GM18519 (cell line): ENCODE measurements around the gene TMEM176B.

Experiments used
- ATAC-seq: cut with Tn5 transposase; IDR thresholded peaks from one replicate; pipeline ENCODE4 v1.9.1; 2021; ENCODE audit warnings: mild to moderate bottlenecking, moderate library complexity; ENCODE audit not compliant: unreplicated experiment, low FRiP score

The TMEM176B gene

DNA sequence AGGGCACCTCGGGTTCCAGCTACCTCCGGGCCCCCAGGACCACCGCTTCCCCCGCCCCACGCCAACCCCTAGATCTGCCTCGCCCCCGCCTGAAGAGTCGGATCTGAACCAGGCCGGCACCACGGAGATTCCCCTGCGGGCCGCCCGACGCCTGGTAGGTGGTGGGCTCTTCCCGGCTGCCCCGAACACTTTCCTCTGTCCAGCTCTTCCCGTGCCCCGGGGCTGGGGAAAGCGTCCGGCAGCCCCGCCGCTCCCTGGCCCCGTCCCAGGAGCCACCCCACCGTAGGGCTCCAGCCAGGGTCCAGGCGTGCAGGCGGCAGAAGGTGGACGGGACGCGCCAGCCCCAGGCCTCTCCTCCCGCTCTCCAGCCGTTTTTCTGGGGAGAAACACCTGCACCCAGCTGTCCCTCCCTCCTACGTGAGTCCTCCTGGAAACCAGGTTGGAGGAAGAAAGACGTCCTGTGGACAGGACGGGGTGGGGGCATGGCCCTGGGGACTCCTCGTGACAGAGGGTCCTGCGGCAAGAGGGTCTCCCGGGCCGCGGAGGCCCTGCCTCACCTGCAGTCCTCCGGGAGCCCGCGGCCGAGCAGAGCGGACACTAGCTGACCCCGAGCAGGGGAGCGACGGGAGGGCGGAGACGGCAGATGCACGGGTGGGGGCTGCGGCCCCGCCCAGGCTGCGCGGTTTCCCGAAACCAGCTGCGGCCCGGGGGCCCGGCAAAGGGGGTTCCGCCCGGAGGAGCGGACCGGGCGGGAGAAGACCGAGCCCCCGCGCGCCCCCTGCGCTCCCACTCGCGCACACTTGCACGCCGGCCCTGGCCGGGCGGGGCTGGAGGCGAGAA lies at the start of gene TMEM176B:
TMEM176B (minus strand) TSS at position 624 of the 840 bp plus-strand sequence. CDS start 3,795 bp downstream, outside the sequence.
- no peak for ATAC-seq

DNA sequence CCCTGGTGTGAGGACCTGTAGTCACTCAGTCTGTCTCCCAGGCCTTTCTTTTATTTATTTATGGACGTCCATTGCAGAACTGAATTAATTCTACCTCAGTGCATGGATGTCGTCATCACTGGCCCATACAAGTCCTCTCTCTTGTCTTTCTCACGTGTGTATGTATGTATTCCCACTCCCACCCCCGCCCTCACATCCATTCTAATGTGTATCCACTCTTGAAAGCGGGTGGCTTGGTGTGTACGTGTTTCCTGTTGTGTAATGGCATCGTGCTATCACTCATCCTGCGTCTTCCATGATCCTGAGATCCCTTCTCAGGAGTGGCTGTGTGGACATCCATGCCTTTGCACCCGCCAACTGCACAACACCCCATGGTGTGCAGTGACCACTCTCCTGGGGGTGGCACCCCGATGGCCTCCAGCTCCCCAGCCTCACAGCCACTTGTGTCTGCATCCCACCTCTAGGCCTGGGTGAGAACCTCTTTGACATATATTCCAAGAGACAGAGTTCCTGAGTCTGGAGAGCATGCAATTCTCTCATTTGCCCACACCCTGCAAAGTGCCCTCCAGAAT lies 49.1 kb upstream of the TMEM176B start:
- ATAC-seq: no peak

DNA sequence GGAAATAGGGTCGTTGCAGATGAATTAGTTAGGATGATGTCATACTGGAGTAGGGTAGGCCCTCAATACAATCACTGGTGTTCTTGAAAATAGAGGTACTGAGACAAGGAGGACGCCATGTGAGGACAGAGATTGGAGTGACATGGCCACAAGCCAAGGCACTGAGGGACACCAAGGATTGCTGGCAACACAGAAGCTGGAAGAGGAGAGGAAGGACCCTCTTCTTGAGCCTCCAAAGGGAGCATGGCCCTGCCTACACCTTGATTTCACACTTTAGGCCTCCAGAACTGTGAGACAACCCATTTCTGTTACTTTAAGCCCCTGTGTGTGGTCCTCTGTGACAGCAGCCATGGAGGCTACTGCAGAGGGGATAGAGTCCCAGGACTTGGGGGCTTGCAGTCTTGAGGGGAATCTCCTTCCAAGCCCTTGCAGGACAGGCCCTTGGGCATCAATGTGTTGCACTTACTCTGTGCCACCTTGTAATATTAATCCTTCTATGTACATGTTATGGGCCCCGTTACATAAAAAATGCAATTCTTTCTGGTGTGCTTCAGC lies 48.5 kb upstream of the TMEM176B start:
- ATAC-seq: no peak

DNA sequence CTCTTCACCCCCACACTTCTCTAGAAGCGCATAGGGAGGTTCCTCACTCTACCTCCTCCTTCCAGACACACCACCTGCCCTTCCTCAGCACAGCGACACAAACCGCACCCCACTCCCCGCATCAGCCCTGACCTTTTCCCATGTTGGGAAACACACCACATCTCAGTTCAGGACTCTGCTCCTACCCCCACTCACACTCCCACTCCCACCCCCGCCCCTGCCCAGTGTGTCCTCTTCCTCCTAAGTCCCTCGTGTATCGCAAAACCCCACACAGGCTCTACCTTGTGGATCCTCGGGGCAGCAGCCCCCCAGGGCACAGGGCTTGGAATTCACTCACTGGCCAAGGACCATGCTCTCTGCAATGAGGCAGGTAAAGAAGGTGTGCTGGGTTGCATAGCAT lies 47.9 kb upstream of the TMEM176B start:
- no peak for ATAC-seq

DNA sequence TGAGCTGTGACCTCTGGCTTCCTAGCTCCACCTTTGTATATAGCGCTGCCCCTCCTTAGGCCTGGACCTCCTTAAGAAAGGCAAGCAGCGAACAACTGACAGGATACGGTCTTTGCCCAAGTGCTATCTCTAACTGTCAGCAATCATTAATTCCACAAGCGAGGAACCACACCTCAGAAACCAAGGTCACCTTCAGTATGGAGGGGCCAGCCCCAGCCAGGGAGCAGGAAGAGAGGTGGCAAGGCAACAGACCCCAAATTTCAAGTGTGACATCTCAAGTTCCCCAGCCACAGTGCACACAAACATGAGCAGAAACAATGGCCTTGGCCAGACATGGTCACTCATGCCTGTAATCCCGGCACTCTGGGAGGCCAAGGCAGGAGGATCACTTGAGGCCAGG lies 47.4 kb upstream of the TMEM176B start:
- ATAC-seq: no peak

DNA sequence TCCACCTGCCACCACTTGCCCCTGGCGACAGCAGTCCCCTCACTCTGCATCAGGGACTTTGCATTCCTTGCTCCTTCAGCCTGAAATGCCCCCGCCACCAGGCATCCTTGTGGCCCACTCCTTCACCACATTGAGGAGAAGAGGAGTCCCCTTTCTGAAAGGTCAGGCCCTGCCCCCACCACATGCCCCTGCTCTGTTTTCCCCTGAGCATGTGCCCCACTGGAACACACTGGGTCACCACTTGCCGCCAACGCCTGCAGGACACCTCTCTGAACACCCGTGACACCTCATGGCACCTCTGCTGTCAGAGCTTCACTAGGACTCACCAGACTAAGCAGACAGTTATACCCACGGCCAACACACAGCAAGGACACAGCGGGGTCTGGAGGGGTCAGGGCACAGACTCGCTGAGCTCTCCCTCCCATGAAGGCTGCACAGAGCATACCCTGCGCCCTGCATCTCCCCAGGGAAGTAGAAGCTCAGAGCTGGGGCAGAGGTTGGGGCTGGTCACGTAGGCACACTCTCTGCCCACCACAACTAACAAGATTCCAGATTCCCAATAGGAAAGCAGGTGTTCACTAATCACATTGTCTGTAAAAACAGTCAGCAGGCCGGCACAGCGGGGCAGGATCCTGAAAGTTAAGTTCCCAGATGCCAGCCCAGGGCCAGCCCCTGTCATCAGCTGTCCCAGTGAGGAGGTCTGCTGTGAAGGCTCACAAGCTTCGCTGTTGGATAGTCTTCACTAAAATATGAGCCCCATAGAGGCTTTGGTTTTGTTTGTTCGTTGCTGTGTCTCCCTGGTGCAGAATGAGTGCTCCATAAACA lies 46.3 kb upstream of the TMEM176B start:
- no peak for ATAC-seq

DNA sequence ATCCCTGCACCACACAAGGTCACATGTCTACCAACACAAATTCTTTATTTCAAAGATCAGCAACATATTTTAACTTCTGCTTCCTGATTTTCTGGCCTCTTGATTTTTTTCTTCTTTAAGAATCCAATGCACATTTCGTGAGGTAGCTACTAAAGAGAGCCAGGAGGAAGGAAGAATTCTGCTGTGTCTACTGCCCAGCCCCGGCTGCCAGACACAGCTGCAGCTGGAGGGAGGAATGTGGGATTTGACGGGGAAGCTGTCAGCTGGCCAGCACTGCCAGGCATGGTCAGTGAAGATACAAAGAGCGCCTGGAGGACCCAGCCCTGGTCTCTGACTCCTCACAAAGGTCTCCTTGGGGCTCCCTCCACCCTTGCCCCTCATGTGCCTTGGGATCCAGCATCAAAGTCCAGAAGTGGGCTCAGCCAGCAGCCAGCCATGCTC lies 45.3 kb upstream of the TMEM176B start:
- no peak for ATAC-seq

DNA sequence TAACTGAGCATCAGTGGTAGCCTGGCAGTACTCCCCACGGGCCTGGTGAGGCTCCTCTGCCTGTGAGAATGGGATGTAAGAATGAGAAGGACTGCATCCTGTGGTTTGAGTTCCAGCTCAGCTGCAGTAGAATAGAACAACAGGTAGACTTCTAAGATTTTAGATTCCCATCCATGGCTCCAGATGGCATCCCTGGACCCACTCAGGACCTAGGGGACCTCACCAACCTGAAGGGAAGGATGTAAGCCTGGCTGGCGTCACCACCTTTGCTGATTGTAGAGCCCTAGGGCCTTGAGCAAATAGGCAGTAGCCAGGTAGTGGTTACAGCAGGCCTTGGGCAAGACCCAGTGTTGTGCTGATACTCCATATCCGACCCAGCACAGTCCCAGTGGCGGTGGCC lies 42.6 kb upstream of the TMEM176B start:
- ATAC-seq: no peak

DNA sequence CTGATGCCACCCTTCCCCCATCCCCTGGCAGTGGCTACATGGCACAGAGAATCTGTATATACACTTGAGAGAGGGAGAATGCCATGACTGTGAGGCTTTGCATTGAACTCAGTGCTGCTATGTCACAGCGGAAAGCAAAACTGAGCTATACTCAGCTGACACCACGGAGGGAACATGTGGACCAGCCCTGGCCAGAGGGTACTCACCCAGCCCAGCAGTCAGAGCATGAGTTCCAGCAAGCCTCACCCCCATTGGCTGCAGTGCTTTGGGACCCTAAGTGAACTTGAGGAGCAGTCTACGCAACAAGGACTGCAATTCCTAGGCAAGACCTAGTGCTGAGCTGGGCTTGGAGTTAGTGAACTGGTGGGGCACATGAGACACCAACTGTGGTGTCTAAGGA lies 41.9 kb upstream of the TMEM176B start:
- no peak for ATAC-seq

DNA sequence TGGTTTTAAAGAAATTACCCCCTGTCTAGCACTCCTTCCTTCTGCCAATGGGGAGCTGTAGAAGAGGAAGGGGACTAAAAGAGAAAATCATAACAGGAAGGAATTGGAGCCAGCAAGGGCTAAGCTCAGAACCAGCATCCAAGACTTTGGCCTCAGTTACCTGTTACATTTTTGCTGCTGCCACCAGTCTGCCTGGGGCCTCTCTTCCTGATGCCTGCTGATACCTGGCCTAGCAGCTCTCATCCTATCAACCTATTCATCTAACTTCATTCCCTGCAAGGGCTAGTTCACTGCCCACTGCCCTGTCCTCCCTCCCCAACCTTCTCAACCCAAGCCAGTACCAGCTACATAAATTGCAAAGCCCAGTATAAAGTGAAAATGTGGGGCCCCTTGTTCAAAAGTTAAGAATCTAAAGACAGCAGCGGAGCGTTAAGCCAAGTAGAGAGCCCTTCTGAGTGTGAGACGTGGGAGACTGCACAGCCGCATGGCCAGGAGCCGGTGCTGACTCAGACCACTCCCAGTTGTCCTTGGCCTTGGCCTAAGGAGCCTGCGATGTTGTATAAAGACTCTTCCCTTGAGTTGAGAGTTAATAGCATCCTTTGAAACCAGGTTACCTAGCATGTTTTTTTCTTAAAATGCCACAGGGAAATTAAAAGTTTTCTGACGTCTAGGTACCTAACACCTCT lies 38.9 kb upstream of the TMEM176B start:
- no peak for ATAC-seq

DNA sequence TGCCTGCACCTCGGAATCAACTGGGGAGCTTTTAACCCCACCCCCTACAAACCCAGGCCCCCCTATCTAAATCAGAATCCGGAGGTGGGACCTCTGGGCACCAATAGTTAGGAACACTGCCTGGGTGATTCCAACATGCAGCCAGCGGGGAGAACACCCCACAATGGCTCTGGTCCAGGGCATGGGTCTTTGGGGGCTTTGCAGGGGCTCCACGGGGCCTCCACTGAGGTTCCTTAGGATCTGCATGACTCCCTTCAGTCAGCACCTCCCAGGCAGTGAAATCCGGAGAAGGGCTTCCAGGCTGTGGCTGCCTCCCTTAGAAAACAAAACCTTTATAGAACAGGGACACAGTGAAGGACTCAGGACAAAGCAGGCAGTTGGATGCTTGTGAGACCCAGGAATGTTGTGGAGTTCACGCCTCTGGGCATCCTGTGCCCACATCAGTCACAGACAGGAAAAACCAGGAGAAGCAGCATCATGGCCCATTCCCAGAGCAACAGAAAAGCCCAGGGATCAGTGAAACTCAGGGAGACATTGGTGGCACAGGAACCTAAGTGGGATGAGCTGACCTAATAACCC lies 35.6 kb upstream of the TMEM176B start:
- ATAC-seq: no peak

DNA sequence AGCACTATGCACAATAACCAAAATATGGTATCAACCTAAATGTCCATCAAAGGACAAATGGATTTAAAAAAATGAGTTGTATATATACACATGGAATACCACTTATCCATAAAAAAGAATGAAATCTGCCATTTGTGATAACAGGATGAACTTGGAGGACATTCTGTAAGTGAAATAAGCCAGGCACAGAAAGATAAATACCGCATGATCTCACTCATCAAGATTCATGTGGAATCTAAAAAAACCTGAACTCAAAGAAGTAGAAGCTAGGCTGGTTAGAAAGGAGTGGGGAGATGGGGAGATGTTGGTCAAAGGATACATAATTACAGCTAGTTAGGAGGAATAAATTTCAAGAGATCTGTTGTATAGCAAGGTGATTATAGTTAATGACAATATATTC lies 34.9 kb upstream of the TMEM176B start:
- no peak for ATAC-seq

DNA sequence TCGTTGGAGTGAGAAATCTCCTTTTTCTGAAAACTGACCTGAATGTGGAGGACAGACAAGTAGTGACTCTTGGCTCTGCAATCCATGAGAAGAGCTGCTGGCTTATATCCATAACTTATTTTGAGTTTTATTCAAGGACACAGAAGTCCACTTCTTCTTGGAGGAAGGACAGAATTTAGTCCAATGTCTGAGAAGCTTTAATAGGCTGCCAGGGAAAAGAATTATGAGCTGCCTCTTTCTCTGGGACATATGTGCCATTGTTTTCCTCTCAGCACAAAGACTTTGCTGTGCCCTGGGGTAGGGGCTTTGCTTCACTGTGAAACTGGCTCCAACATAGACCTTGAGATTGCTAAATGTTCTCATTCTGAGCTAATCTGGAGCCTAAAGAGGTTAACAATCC lies 31.7 kb upstream of the TMEM176B start:
- no peak for ATAC-seq

DNA sequence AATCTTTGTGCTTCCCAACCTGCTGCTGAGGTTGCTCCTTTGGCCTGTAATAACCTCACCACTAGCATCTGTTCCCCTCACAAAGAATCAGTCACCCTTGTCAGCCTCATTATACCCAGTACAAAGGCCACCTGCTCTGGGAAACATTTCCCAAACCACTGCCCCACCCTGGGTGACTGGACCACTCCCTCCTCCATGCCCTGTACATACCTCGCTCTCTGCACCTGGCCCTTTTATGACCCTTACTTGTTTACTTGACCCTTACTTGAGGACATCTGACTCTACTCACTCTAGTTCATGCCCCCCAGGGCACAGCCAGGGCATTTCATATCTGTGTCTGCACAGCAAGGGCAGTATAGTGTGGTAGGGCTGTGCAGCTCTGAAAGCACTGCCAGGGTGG lies 30.8 kb upstream of the TMEM176B start:
- no peak for ATAC-seq

DNA sequence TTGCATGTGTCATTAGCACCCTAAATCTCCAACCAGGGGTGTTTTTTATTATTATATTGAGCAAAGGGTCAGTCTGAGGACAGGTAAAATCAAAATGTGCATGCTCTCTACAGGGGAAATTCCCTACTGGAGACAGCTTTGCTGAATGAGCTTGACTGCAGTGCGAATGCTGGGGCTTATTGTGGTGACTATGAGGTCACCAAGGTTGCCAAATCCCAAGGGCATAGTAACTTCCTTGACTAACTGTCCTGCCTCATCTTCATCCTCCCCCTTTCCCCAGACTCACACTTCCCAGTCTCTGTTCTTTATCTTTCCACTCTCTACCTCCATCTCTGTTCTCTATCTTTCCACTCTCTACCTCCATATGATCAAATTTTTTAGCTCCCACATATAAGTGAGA lies 29.3 kb upstream of the TMEM176B start:
- no peak for ATAC-seq

DNA sequence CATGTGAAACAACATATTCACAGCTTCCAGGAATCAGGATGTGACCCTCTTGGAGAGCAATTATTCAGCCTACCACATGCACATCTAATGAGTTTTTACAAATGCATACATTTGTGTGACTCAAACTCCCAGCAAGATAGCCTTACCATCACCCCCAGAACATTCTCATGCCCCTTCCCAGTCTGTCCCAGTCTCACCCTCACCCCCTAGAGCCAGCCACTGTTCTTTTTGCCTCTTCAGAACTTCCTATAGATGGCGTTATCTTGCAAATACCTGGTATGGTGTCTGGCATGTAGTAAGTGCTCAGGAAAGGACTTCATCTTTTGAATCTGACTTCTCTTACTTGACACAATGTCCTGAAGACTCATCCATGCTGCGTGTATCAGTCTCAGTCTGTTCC lies 28.2 kb upstream of the TMEM176B start:
- no peak for ATAC-seq

DNA sequence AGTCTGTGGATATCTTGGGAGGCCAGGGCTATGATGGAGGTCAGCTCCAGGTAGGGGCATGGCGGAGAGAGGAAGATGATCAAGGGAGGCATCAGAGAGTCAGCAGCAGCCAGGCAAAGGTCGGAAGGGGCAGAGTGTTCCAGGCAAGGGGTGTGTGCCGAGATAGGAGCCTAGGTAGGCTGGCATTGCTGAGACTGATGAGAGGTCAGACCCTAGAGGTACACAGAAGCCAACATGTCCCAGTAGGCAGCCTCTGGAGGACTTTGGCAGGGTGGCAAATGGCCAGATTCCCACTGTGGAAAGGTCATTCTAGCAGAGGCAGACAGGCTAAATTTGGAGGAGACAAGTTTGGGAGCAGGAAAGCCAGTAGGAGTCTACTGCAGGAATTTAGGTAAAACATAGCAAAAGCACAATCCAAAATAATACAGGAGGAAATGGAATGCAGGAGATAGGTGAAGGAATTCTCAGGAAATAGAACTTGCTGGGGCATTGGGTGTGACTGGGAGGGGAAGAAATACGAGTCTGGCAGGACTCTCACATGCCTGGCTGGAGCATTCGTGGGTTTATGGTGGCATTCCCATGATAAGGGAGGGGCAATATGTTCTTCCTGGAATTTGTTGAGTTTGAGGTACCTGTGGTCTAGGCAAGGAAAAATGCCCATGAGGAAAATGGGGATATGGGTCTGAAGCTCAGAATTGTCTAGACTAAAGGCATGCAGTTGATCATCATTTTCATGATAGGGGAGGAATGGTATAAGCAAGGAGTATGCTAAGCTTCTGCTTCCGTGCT lies 26.1 kb upstream of the TMEM176B start:
- ATAC-seq: no peak

DNA sequence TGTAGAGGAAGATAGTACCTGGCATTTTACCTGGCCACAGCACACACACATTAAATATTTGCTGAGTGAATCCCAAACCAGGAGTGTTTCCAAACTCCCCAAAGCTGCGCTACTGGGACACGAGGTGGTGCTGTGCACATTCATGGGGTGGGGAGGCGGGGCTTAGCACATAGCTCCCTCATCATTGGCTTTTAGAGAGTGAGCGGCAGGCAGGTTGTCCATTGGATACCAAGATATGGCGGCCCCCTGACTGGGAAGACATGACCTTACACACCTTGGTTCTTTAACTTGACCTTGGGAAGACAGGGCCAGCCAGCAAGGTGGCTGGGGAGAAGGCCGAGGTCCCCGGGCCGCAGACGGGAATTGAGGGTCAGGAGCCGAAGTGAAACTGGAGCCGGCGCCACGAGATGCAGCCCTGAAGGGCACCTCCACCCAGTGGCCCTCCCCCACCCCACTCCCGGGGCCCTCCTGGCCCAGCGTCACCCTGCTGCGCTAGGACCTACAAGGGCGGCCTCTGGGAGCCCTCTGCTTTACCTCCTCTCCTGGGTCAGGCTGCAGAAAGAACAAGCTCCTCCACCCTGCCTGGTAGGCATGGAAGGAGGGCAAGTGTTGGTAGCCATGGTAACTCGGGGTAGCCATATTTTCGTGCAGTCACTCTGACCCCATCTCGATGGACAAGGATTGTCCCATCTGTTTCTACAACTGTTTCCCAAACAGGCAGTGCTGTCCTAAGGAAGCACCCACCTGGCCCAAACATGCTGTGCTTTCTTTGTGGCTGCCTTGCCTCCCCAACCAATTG lies 24.4 kb upstream of the TMEM176B start:
- no peak for ATAC-seq
